Measurements from ENCODE around the gene ATP11B.
"Not testable (repeated sequence)": the region's sequence is repeated elsewhere in the genome, so short reads cannot be mapped to it uniquely, and the experiment has no call there.

The ATP11B gene

GRCh38 chr3:182794455-182795388 is 1.4 kb downstream of the ATP11B start:
- no peaks in the 10 kb centered on the region for H4K20me1 ChIP-seq (ENCODE audit: insufficient read depth)
- peak overlapping the region; percentile 99 for H3K4me3 ChIP-seq (IDR thresholded peaks at IDR 0.05; ENCODE audit: insufficient read depth, low read depth, low read length)
- peaks cover 25% of the 10 kb centered on the region for H3K4me1 ChIP-seq (ENCODE audit: low read depth, poor library complexity, severe bottlenecking)
- peak overlapping the region; percentile 80; the same call in 1 of the 2 replicates for H2AFZ ChIP-seq (ENCODE audit: low read depth)
- no peaks in the 10 kb centered on the region for H3K36me3 ChIP-seq (ENCODE audit: insufficient read depth)
- peak overlapping the region; percentile 79 for H3K27ac ChIP-seq
- H3K79me2 ChIP-seq (ENCODE audit: insufficient read depth, low read depth) = peaks cover 59% of the 10 kb centered on the region
- TF ChIP-seq CTCF (conservative IDR thresholded peaks at IDR 0.05; ENCODE audit: low read depth, low read length) = no peak
- H3K4me2 ChIP-seq = peak overlapping the region; percentile 72
- peak overlapping the region; percentile 80 for H3K9ac ChIP-seq
- H3K27me3 ChIP-seq (ENCODE audit: insufficient read depth, low read depth) = no peaks in the 10 kb centered on the region

- TF ChIP-seq CTCF (conservative IDR thresholded peaks at IDR 0.05; ENCODE audit: low read depth, low read length) = no peak
- no peaks in the 10 kb centered on the region for H4K20me1 ChIP-seq (ENCODE audit: insufficient read depth)
- no peaks in the 10 kb centered on the region for H3K27me3 ChIP-seq (ENCODE audit: insufficient read depth, low read depth)
- H3K4me1 ChIP-seq (ENCODE audit: low read depth, poor library complexity, severe bottlenecking) = peaks cover 23% of the 10 kb centered on the region
- peak overlapping the region; percentile 79 for H3K27ac ChIP-seq
- H3K4me3 ChIP-seq (IDR thresholded peaks at IDR 0.05; ENCODE audit: insufficient read depth, low read depth, low read length) = no peak overlapping the region
- no peaks in the 10 kb centered on the region for H3K36me3 ChIP-seq (ENCODE audit: insufficient read depth)
- H3K79me2 ChIP-seq (ENCODE audit: insufficient read depth, low read depth) = peaks cover 63% of the 10 kb centered on the region
- peak overlapping the region; percentile 72 for H3K4me2 ChIP-seq
- H2AFZ ChIP-seq (ENCODE audit: low read depth) = peak overlapping the region; percentile 8; the same call in 1 of the 2 replicates
- H3K9ac ChIP-seq = peak overlapping the region; percentile 80; the same call in 1 of the 2 replicates
These were observed 2.1 kb downstream of the ATP11B start for GRCh38 chr3:182795389-182795782.

GRCh38 chr3:182796310-182796709 is 3.0 kb downstream of the ATP11B start:
- Histone ChIP-seq H3K27me3 (ENCODE audit: insufficient read depth, low read depth) (no peaks in the 10 kb centered on the region), H3K36me3 (ENCODE audit: insufficient read depth) (no peaks in the 10 kb centered on the region), H3K4me1 (ENCODE audit: low read depth, poor library complexity, severe bottlenecking) (peaks cover 23% of the 10 kb centered on the region), H4K20me1 (ENCODE audit: insufficient read depth) (no peaks in the 10 kb centered on the region; the same call in 1 of the 2 replicates), H3K4me3 (IDR thresholded peaks at IDR 0.05; ENCODE audit: insufficient read depth, low read depth, low read length) (no peak overlapping the region), H2AFZ (ENCODE audit: low read depth) (no peak overlapping the region), H3K79me2 (ENCODE audit: insufficient read depth, low read depth) (peaks cover 70% of the 10 kb centered on the region), H3K27ac (peak overlapping the region; percentile 79; the same call in 1 of the 2 replicates), H3K9ac (no peak overlapping the region), H3K4me2 (peak overlapping the region; percentile 72)
- no peak for TF ChIP-seq CTCF (conservative IDR thresholded peaks at IDR 0.05; ENCODE audit: low read depth, low read length)

DNA sequence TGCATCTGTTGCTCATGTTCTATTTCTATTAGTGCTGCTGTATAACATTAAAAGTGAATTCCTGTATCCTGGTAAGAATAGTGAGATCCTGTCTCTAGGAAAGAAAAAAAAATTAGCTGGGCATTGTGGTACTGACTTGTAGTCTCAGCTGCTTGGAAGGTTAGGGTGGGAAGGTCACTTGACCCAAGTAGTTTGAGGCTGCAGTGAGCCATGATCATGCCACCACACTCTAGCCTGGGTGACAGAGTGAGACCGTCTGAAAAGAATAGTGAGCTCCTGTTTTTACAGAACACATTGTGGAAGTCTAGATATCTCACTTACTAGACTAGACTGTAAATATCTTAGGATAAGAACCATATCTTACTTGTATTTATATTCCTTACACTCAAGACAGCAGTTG is 4.6 kb downstream of the ATP11B start:
- peaks cover 18% of the 10 kb centered on the region for H3K4me1 ChIP-seq (ENCODE audit: low read depth, poor library complexity, severe bottlenecking)
- no peak overlapping the region for H2AFZ ChIP-seq (ENCODE audit: low read depth)
- H4K20me1 ChIP-seq (ENCODE audit: insufficient read depth) = no peaks in the 10 kb centered on the region; the same call in 1 of the 2 replicates
- no peak overlapping the region for H3K27ac ChIP-seq
- H3K9ac ChIP-seq = no peak overlapping the region
- TF ChIP-seq CTCF (conservative IDR thresholded peaks at IDR 0.05; ENCODE audit: low read depth, low read length) = no peak
- H3K4me3 ChIP-seq (IDR thresholded peaks at IDR 0.05; ENCODE audit: insufficient read depth, low read depth, low read length) = no peak overlapping the region
- H3K79me2 ChIP-seq (ENCODE audit: insufficient read depth, low read depth) = peaks cover 80% of the 10 kb centered on the region
- no peaks in the 10 kb centered on the region for H3K36me3 ChIP-seq (ENCODE audit: insufficient read depth)
- no peaks in the 10 kb centered on the region for H3K27me3 ChIP-seq (ENCODE audit: insufficient read depth, low read depth)
- H3K4me2 ChIP-seq = no peak overlapping the region

GRCh38 chr3:182799143-182799542 is 5.8 kb downstream of the ATP11B start:
- H3K4me2 ChIP-seq; H3K9ac ChIP-seq; H3K36me3 ChIP-seq (ENCODE audit: insufficient read depth); H2AFZ ChIP-seq (ENCODE audit: low read depth); H3K27me3 ChIP-seq (ENCODE audit: insufficient read depth, low read depth); H4K20me1 ChIP-seq (ENCODE audit: insufficient read depth); H3K27ac ChIP-seq; H3K4me3 ChIP-seq (IDR thresholded peaks at IDR 0.05; ENCODE audit: insufficient read depth, low read depth, low read length): not testable (repeated sequence)
- Histone ChIP-seq H3K4me1 (ENCODE audit: low read depth, poor library complexity, severe bottlenecking) (peaks cover 18% of the 10 kb centered on the region), H3K79me2 (ENCODE audit: insufficient read depth, low read depth) (peaks cover 83% of the 10 kb centered on the region)
